ENCODE results near the gene NAPG.
A peak's percentile ranks its signal among the peaks of the same experiment; 100 is the strongest.

NAPG gene

GRCh38 chr18:10495936-10496335, 29.9 kb upstream of the NAPG start:
- H3K4me2 ChIP-seq (ENCODE audit: insufficient read depth, low read length), result no peak overlapping the region
- H3K27me3 ChIP-seq (ENCODE audit: insufficient read depth, low read length, poor library complexity), result no peaks in the 10 kb centered on the region
- peaks cover 32% of the 10 kb centered on the region for H3K4me1 ChIP-seq (ENCODE audit: insufficient read depth, low read length)
- H2AFZ ChIP-seq (ENCODE audit: low read depth, low read length), result no peak overlapping the region
- no peaks in the 10 kb centered on the region for H3K79me2 ChIP-seq (ENCODE audit: insufficient read depth, low read length)
- no peak for TF ChIP-seq EZH2 (IDR thresholded peaks at IDR 0.05; ENCODE audit: borderline replicate concordance, low read depth, low read length, severe bottlenecking)
- TF ChIP-seq, protein P1, sequence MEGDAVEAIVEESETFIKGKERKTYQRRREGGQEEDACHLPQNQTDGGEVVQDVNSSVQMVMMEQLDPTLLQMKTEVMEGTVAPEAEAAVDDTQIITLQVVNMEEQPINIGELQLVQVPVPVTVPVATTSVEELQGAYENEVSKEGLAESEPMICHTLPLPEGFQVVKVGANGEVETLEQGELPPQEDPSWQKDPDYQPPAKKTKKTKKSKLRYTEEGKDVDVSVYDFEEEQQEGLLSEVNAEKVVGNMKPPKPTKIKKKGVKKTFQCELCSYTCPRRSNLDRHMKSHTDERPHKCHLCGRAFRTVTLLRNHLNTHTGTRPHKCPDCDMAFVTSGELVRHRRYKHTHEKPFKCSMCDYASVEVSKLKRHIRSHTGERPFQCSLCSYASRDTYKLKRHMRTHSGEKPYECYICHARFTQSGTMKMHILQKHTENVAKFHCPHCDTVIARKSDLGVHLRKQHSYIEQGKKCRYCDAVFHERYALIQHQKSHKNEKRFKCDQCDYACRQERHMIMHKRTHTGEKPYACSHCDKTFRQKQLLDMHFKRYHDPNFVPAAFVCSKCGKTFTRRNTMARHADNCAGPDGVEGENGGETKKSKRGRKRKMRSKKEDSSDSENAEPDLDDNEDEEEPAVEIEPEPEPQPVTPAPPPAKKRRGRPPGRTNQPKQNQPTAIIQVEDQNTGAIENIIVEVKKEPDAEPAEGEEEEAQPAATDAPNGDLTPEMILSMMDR (IDR thresholded peaks at IDR 0.05; ENCODE audit: borderline replicate concordance, extremely low read depth, low read length, poor library complexity, severe bottlenecking), result no peak
- no peak overlapping the region for H3K4me3 ChIP-seq (ENCODE audit: low read depth in 1 of 2, low read length in 2 of 2)
- DNase-seq (no peak), ATAC-seq (ENCODE audit: insufficient read depth, low read depth) (no peak)
- H3K9me3 ChIP-seq (ENCODE audit: insufficient read depth, low read length, severe bottlenecking), result no peaks in the 10 kb centered on the region
- H4K20me1 ChIP-seq (ENCODE audit: insufficient read depth, low read length), result no peaks in the 10 kb centered on the region
- no peak overlapping the region for H3K9ac ChIP-seq (ENCODE audit: low read depth, low read length)
- H3K36me3 ChIP-seq (ENCODE audit: insufficient read depth, low read length), result no peaks in the 10 kb centered on the region
- H3K27ac ChIP-seq (ENCODE audit: low read length), result no peak overlapping the region

DNA sequence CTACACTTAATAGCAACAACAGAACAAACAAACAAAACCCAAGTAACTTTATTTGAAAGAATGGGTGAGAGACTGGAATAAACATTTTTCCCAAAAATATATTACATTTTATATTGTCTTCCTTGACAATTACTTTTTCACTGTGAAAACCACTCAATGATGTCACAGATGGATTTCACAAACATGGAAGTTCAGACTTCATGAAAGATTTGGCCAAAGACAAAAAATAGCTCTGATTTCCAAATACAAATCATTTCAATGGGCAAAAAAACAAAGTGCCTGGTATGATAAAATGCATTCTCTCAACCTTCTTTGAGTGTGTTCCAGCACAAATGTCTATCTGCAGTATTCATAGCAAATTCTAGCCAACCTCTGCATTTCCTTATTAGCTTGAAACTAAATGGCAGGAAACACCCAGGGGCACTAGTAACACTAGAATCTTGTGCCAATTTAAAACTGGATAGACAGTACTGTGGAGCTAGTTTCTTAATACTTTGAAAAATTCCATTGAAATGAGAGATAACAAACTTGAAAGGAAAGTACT, 28.5 kb upstream of the NAPG start:
- no peaks in the 10 kb centered on the region for H3K27me3 ChIP-seq (ENCODE audit: insufficient read depth, low read length, poor library complexity)
- H3K79me2 ChIP-seq (ENCODE audit: insufficient read depth, low read length), result no peaks in the 10 kb centered on the region
- no peaks in the 10 kb centered on the region for H4K20me1 ChIP-seq (ENCODE audit: insufficient read depth, low read length)
- H3K4me1 ChIP-seq (ENCODE audit: insufficient read depth, low read length), result peaks cover 21% of the 10 kb centered on the region
- H3K9ac ChIP-seq (ENCODE audit: low read depth, low read length), result no peak overlapping the region
- ATAC-seq (ENCODE audit: insufficient read depth, low read depth) (no peak), DNase-seq (no peak)
- no peak overlapping the region for H3K27ac ChIP-seq (ENCODE audit: low read length)
- no peaks in the 10 kb centered on the region for H3K9me3 ChIP-seq (ENCODE audit: insufficient read depth, low read length, severe bottlenecking)
- no peaks in the 10 kb centered on the region for H3K36me3 ChIP-seq (ENCODE audit: insufficient read depth, low read length)
- no peak overlapping the region for H3K4me2 ChIP-seq (ENCODE audit: insufficient read depth, low read length)
- TF ChIP-seq, protein P1 (IDR thresholded peaks at IDR 0.05; ENCODE audit: borderline replicate concordance, extremely low read depth, low read length, poor library complexity, severe bottlenecking), result no peak
- TF ChIP-seq EZH2 (IDR thresholded peaks at IDR 0.05; ENCODE audit: borderline replicate concordance, low read depth, low read length, severe bottlenecking), result no peak
- H2AFZ ChIP-seq (ENCODE audit: low read depth, low read length), result no peak overlapping the region
- no peak overlapping the region for H3K4me3 ChIP-seq (ENCODE audit: low read depth in 1 of 2, low read length in 2 of 2)

- H3K36me3 ChIP-seq (ENCODE audit: insufficient read depth, low read length), result no peaks in the 10 kb centered on the region
- peak overlapping the region; percentile 64 for H3K27ac ChIP-seq (ENCODE audit: low read length)
- TF ChIP-seq, protein P1 (IDR thresholded peaks at IDR 0.05; ENCODE audit: borderline replicate concordance, extremely low read depth, low read length, poor library complexity, severe bottlenecking), result no peak
- no peak for TF ChIP-seq EZH2 (IDR thresholded peaks at IDR 0.05; ENCODE audit: borderline replicate concordance, low read depth, low read length, severe bottlenecking)
- no peak overlapping the region for H2AFZ ChIP-seq (ENCODE audit: low read depth, low read length)
- H3K9ac ChIP-seq (ENCODE audit: low read depth, low read length), result no peak overlapping the region
- H3K4me2 ChIP-seq (ENCODE audit: insufficient read depth, low read length), result peak overlapping the region; percentile 42; the same call in 1 of the 2 replicates
- no peak overlapping the region for H3K4me3 ChIP-seq (ENCODE audit: low read depth in 1 of 2, low read length in 2 of 2)
- peak; percentile 100 for ATAC-seq (ENCODE audit: insufficient read depth, low read depth)
- no peaks in the 10 kb centered on the region for H3K27me3 ChIP-seq (ENCODE audit: insufficient read depth, low read length, poor library complexity)
- no peaks in the 10 kb centered on the region for H3K9me3 ChIP-seq (ENCODE audit: insufficient read depth, low read length, severe bottlenecking)
- DNase-seq, result peak; percentile 55
- H4K20me1 ChIP-seq (ENCODE audit: insufficient read depth, low read length), result no peaks in the 10 kb centered on the region
- no peaks in the 10 kb centered on the region for H3K79me2 ChIP-seq (ENCODE audit: insufficient read depth, low read length)
- peaks cover 21% of the 10 kb centered on the region for H3K4me1 ChIP-seq (ENCODE audit: insufficient read depth, low read length)
Measured at GRCh38 chr18:10499230-10499629, 26.6 kb upstream of the NAPG start.

Measured in DND-41 (cell line).